GM21619 (cell line): ENCODE measurements around the gene DNAH17.

ENCODE experiments used
- ATAC-seq: cut with Tn5 transposase; IDR thresholded peaks from one replicate; pipeline ENCODE4 v1.9.1; 2021; ENCODE audit not compliant: unreplicated experiment

DNAH17 gene, protein sequence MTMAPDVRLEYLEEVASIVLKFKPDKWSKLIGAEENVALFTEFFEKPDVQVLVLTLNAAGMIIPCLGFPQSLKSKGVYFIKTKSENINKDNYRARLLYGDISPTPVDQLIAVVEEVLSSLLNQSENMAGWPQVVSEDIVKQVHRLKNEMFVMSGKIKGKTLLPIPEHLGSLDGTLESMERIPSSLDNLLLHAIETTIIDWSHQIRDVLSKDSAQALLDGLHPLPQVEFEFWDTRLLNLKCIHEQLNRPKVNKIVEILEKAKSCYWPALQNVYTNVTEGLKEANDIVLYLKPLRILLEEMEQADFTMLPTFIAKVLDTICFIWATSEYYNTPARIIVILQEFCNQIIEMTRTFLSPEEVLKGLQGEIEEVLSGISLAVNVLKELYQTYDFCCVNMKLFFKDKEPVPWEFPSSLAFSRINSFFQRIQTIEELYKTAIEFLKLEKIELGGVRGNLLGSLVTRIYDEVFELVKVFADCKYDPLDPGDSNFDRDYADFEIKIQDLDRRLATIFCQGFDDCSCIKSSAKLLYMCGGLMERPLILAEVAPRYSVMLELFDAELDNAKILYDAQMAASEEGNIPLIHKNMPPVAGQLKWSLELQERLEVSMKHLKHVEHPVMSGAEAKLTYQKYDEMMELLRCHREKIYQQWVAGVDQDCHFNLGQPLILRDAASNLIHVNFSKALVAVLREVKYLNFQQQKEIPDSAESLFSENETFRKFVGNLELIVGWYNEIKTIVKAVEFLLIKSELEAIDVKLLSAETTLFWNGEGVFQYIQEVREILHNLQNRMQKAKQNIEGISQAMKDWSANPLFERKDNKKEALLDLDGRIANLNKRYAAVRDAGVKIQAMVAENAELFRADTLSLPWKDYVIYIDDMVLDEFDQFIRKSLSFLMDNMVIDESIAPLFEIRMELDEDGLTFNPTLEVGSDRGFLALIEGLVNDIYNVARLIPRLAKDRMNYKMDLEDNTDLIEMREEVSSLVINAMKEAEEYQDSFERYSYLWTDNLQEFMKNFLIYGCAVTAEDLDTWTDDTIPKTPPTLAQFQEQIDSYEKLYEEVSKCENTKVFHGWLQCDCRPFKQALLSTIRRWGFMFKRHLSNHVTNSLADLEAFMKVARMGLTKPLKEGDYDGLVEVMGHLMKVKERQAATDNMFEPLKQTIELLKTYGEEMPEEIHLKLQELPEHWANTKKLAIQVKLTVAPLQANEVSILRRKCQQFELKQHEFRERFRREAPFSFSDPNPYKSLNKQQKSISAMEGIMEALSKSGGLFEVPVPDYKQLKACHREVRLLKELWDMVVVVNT (N-terminal part only)

DNA sequence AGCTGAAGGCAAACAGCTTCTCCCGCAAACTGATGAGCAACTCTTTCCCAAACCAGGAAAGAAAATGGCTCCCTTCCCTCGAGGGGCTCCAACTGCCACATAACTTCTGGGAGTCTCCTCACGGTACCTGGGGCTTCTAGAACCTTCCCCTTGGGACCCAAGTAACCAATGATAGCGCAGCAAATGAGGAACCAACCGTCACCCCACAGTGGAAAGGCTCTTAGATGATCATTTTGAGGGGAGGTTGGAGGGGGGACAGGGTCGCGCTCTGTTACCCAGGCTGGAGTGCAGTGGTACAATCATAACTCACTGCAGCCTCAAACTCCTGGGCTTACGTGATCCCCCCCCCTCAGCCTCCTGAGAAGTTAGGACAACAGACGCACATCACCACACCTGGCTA, at the start of gene DNAH17:
TSS of gene DNAH17 (minus strand) at position 101 of the 400 bp plus-strand sequence. CDS start 2,339 bp downstream, outside the sequence.
- no peak for ATAC-seq

DNA sequence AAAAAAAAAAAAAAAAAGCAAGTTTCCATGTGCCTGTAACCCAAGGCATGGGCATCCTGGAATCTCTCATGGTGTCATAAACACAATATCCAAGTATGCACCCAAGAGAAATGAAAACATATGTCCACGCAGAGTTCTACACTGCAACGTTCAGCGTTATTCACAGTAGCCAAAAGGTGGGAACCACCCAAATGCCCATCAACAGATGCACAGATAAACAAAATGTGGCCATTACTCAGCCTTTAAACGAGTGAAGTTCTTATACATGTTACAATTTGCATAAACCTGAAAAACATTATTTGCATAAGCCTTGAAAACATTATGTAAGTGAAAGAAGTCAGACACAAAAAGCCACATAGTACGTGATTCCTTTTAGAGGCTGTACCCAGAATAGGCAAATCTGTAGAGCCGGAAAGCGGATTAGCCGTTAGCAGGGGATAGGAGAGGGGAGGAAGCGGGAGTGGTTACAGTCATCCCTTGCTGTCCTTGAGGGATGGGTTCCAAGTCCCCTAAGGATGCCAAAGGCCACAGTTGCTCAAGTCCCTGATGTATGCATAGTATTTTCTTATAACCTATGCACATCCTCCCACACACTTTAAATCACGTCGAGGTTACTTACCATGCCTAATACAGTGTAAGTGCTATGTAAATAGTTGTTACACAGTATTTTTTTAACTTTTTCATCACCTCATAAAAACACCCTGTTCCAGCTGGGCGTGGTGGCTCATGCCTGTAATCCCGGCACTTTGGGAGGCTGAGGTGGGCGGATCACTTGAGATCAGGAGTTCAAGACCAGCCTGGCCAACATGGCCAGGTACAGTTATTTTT, 47.3 kb upstream of the DNAH17 start:
- ATAC-seq, result no peak

DNA sequence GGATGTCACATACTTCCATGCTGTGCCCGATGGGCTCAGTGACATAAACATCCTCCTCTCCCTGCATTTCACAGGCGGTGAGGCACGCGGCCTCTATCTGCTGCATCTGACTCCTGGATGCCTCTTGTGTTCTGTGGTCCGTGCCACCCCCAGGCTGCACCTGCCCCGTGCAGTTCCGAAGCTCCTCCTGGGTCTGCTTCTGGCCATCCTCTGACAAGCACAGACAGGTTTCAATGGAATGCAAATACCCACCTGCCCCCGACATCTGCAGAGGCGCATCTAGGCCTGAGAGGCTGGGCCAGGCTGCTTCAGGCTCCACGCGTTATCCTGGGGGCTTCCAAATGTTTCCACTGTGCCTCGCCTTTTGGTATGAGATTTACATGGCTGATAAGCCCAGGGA, 46.3 kb upstream of the DNAH17 start:
- ATAC-seq, result no peak

DNA sequence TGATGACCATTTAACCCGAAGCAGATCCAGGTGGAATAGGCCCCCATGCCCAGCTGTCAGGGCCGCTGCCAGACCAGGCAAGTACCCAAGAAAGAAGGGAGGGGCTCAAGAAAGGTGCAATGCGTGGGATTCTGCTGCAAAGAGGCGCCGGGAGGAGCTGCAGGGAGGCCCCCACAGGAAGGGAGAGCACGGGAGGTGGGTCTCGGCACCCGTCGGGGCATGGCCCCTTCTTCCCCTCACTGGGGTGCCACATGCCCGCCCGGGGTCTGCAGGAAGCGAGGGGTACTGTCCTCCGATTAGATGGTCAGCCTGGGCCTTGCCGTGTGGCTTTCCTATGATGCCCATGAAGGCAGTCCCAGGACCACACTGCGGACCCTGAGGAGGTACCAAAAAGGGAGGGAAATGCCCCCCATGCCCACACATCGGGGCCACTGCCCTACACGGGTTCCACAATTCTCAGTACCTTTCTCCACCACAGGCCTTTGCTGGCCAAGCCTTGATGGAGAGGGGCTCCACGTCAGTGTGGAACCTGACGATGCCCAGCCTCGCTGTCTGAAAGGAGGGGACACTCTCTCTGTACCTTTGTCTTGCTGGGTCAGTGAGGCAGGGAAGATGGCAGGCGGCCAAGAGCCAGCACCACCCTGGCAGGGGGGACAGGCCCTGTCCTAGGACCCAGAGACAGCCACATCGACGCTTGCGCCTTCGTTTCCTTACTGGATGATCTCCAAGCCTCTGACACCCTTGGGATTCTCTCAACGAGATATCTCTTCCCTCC, 45.5 kb upstream of the DNAH17 start:
- no peak for ATAC-seq

DNA sequence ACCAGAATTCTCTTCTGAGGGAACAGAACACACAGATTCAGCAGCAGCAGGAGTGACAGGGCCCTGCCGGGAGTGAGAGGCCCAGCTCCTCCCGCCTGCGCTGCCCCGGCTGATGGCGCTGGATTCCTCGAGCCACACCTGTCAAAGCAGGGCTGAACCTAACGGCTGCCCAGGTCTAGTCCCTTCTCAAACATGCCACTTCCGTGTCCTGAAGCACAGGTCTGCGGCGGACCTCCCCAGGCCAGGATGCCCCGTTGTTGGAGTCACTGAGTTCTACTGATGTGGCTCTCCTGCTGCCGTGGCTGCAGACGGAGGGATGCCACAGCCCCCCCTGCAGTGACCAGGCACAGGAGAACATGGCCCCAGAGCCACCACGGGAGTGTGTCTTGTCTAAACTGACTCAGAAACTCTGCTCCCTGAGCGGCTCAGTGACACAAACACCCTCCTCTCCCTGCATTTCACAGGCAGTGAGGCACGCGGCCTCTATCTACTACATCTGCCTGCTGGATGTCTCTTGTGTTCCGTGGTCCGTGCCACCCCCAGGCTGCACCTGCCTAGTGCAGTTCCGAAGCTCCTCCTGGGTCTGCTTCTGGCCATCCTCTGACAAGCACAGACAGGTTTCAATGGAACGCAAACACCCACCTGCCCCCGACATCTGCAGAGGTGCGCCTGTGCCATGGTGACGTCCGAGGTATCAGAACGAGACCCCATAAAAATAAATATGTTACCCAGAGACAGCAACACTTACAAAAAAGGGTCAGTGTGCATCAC, 44.7 kb upstream of the DNAH17 start:
- ATAC-seq, result no peak

DNA sequence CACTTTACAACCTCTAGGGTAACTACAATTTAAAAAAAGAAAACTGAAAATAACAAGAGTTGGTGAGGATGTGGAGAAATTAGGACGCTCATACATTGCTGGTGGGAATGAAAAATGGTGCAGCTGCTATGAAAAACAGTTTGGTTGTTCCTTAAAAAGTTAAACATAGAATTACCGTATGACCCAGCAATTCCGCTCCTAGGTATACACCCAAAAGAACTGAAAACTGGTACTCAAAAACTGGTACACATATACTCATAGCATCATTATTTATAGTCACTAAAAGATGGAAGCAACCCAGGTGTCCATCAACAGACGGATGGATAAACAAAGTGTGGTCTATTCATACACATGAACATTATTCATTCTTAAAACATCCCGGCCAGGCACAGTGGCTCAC, 42.9 kb upstream of the DNAH17 start:
- no peak for ATAC-seq

DNA sequence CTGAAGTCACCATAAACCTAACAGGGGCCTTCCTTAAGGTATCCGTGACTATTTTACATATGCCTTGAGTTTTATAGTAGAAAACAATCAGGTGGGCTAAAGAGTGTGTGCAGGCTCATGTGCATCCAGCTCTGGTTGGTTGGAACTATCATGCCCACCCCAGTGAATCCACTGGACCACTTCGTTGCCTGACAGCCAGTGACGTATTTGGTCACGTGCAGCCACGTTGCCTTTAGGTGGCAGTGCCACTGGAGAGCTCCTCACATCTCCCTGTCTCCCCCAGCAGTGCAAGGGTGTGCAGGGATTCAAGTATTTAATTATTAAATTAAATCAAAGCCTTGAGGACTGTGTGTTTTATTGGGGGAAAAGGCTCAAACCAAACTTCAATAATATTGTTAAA, 42.1 kb upstream of the DNAH17 start:
- ATAC-seq, result no peak

DNA sequence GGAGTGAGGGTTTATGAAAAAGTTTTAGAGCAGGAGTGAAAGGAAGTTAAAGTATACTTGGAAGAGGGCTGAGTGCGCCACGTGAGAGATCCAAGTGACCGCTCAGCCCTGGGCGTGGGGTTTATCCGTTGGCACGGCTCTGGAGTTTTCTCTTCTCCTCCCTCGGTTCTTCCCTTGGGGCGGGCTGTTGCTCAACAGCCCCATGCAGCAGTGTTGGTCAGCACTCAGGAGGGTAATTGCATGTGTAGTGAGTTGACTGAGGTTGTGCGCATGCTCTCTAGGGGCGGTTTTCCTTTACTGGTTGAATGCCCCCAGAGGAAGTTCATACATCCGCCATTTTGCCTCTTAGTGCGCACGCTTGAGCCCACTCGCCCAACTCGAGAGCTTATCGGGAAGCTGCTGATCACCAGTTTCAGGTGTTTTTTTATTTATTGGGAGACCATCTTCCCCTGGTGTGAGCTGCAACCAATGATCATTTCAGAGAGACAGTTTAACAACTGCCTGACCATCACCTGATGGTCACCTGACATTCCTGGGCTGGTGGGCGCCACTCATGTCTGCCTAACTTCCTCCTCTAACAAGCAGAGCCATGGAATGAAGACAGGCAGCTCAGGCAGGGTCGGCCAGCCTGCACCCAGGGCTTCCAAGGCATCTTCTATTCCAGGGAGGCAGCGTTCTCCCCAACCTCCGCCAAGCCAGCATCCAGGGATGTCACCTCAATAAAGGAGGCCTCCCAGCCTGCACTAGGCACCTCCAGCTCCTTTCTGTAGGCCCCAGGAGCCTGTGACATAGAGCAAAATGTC, 41.3 kb upstream of the DNAH17 start:
- ATAC-seq, result no peak

DNA sequence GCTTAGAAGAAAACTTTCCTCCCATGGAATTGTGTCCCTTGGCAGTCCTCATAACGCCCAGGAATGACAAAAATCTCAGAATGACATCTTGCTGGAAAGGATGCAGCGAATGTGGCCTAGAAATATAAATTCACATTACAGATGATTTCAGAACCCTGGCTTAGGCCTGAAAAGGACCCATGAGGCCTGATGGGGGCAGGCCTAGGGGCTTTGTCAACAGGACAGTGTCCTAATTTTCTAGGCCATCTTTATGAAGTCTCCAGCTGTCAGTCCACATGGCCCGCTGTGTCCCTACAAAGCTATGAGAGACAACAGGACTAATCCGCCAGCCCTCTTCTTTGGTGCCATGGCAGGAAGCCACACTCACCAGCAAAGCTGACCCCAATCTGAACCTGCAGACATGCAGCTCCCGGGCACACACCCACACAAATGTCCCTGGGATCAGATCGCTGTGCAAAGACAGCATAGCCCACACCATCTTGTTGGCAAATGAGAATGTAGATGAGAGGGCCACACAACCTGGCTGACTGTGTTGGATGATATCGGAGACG, 40.4 kb upstream of the DNAH17 start:
- ATAC-seq, result no peak

DNA sequence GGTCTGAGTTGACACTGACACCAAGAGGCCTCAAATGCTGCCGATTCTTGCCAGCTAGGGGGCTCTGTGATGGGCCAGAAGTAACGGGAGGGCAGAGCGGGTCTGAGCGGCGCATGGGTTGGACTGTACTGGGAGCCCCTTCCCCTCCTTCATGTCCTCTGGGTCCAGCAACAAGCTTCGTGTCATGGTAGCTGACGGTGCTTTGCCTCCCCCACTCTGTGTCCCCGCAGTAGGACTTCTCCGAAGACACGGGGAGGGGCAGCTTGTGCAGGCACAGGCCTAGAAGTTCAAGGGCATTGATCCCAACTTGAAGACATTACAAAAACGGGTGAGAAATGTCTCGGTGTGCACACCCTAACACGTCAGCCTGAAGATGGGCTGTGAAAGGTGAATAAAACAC, 39.8 kb upstream of the DNAH17 start:
- ATAC-seq, result no peak

DNA sequence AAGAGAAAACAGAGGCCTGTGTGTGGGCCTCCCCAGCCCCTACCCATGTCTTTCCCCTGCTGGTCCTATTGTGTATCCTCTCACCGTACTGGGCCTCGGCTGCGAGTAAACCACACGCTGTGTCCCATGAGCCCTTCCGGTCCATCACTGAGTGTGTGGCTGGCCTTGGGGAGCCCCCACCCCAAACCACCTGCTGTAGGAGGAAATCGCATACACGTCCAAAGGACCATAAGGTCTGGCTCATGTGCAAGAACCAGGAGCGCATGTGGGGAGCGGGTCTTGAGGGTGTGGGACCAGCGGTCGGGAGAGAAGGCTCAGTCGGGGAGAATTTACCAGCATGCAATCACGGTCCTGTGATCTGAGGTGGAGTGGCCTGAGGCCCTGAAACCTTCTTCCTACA, 38.4 kb upstream of the DNAH17 start:
- ATAC-seq, result no peak

DNA sequence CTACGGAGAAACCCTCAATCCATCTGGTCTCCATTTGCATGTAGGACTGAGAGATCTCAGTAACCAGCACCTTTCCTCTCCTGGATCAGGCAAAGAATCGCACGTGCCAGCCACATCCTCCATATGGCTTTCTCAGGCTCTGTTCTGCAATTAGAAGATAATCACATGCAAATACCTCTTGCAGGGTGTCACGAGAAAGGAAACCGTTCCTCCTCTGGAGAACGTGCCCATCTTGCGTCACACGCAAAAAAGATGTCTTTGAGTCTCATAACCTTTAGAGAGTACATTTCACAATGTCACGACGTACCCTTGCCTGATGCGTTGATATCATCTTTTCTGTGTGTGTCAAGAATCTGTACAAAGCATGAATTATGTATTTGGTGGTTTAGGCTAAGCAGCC, 36.2 kb upstream of the DNAH17 start:
- ATAC-seq, result no peak

DNA sequence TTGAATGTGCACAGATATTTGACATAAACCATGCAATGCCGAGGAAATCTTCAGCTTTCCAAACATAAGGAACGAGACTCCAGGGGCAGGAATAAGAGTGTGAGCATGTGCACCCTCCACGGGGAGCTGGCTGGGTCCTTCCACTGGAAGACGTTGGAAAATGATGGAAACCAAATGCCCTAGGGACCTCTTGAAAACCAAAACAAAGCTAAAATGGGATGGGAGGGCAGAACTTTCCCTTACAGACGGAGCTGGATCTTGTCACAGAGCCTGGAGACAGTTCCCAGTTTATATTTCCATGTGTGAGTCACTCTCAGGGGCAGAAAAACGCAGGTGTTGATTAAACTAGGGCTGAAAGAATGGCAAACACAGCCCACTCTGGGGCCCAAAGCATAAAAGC, 34.4 kb upstream of the DNAH17 start:
- ATAC-seq, result no peak

DNA sequence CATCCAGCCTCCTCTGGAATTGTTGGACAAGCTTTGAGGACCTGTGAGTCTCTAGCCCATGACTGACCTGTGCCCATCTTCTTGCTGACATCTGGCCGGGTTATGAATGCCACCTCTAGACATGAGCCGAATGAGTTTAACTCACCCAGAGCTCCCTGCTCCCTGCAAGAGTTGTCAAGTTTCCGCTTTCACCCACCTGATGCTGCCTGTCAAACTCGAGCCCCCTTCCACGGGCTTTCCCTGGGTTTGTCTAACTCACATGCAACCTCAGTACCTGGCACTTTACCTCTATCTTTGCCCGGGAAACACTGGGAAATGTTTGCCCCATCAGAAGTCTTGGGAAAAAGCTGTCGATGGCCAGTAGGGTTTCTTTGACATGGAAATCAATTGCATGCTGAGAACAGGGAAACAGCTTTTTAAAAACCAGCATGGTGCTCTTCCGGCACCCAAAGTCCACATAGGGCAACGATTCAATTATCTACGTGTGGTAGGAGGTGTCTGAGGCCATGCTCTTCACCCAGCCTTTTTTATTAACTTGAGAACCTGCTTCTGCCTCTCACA, 33.8 kb upstream of the DNAH17 start:
- no peak for ATAC-seq

DNA sequence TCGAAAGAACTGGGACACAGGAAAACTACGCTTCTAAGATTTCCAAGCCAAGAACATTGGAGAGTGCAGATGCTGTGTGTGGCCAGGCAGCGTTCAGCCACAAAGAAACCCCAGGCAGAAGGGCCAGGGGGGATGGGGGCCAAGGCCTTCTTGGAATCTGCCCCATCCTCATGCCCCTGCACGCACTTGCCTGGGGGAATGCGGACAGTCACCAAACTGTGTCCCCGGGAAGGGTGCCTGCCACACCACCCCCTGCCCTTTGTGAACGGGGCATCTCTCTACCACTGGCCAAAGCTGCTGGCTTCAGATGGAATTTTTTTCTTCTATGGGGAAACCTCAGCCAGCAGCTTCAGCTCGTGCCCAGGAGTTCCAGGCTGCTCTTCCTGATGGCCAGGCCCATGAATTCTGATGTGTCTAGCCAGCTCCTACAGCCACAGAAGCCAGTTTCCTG, 32.0 kb upstream of the DNAH17 start:
- no peak for ATAC-seq

DNA sequence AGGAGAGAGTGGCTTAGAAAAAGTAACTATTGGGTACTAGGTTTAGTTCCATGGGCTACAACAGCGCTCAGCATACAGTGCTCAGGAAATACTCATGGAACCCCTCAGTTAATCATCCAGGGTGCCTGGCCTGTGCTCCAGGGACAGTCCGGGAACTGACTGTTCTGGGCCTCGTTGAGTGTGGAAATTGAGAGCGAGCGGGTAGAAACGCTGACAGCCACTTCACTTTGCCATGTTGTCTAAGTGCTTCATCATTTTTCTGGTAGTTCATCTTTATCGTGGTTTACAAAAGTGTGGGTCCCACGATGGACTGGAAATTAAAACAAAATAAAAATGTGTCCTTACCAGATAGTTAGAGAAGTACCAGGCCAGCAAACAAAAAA, 31.6 kb upstream of the DNAH17 start:
- no peak for ATAC-seq

DNA sequence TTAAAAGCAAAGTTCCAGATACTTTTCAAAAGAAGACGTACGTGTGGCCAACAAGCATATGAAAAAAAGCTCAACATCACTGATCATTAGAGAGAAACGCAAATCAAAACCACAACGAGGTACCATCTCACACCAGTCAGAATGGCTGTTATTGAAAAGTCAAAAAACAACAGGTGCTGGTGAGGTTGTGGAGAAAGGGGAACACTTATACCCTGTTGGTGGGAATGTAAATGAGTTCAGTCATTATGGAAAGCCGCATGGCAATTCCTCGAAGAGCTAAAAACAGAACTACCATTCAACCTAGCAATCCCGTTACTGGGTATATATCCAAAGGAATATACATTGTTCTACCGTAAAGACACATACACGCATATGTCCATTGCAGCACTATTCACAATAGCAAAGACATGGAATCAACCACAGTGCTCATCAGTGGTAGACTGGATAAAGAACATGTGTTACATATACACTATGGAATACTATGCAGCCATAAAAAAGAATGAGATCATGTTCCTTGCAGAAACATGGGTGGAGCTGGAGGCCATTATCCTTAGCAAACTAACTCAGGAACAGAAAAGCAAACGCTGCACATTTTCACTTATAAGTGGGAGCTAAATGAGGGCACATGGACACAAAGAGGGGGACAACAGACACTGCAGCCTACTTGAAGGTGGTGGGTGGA, 31.1 kb upstream of the DNAH17 start:
- no peak for ATAC-seq
